HG02885 (cell line): Measurements from ENCODE around the gene UBE2H.
"Not testable (repeated sequence)": the region's sequence is repeated elsewhere in the genome, so short reads cannot be mapped to it uniquely, and the experiment has no call there.

Source experiments
- ATAC-seq: cut with Tn5 transposase; IDR thresholded peaks from one replicate; pipeline ENCODE4 v1.9.1; 2021; ENCODE audit warnings: mild to moderate bottlenecking; ENCODE audit not compliant: unreplicated experiment, poor library complexity

Gene UBE2H

GRCh38 chr7:129851809-129852208 lies 101.0 kb downstream of the UBE2H start:
- no peak for ATAC-seq

GRCh38 chr7:129851174-129851573 lies 101.6 kb downstream of the UBE2H start:
- no peak for ATAC-seq

GRCh38 chr7:129848436-129848835 lies 104.3 kb downstream of the UBE2H start:
- no peak for ATAC-seq

GRCh38 chr7:129845972-129846327 lies 106.8 kb downstream of the UBE2H start:
- ATAC-seq: no peak

GRCh38 chr7:129845178-129845971 lies 107.4 kb downstream of the UBE2H start:
- ATAC-seq: no peak

- ATAC-seq: no peak
These were observed 108.6 kb downstream of the UBE2H start for GRCh38 chr7:129843978-129844840.

- no peak for ATAC-seq
These were observed 109.3 kb downstream of the UBE2H start for GRCh38 chr7:129843365-129843898.

GRCh38 chr7:129841465-129841864 lies 111.3 kb downstream of the UBE2H start:
- ATAC-seq: no peak

- ATAC-seq: no peak
These were observed 112.0 kb downstream of the UBE2H start for GRCh38 chr7:129840757-129841156.

GRCh38 chr7:129836983-129837382 lies 115.8 kb downstream of the UBE2H start:
- ATAC-seq: no peak

GRCh38 chr7:129835569-129835968 lies 117.2 kb downstream of the UBE2H start:
- ATAC-seq: no peak

GRCh38 chr7:129833353-129833752 lies 119.4 kb downstream of the UBE2H start:
- ATAC-seq: not testable (repeated sequence)

- ATAC-seq: no peak
These were observed 120.0 kb downstream of the UBE2H start for GRCh38 chr7:129832701-129833227.

GRCh38 chr7:129832282-129832681 lies 120.5 kb downstream of the UBE2H start:
- ATAC-seq: no peak

- no peak for ATAC-seq
These were observed 121.2 kb downstream of the UBE2H start for GRCh38 chr7:129831424-129832058.

- no peak for ATAC-seq
These were observed 121.8 kb downstream of the UBE2H start for GRCh38 chr7:129830949-129831348.

- no peak for ATAC-seq
These were observed 122.8 kb downstream of the UBE2H start for GRCh38 chr7:129829737-129830631.

- ATAC-seq: no peak
These were observed 123.6 kb downstream of the UBE2H start for GRCh38 chr7:129828989-129829736.
